Stimulated activated CD4-positive, alpha-beta T cell treated with anti-CD3 and anti-CD28 coated beads, Interleukin-1b, Interleukin-23, amount 100 ng/mL, for 4 hours (primary cell): ENCODE data around the gene MAS1L.
"Not testable (repeated sequence)": the region's sequence is repeated elsewhere in the genome, so short reads cannot be mapped to it uniquely, and the experiment has no call there.

Source experiments
- DNase-seq, 2 donors: peaks; one replicate each; pipeline ENCODE4 v3.0.0-alpha.2; 2020; ENCODE audit warnings: low read depth in 2 of 2

Gene MAS1L

DNA sequence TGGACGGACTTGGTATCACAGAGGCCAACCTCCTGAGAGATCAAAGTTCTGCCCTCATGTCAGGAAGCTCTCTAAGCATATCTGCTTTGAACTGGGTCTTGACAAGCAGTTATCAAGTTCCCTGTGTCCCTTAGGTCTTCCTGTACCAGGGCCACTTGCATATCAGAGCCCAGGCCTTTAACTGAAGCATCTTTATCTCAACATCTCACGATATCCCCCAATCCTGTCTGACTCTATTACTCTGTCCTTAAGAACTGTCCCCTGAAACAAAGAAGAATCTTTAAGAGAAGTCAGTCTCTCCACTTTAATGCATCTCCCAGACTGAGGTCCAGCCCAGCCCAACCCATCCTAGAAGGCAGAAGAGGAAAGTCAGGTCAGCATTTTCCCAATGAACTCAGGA is 8.2 kb downstream of the MAS1L start:
- no peak for DNase-seq

DNA sequence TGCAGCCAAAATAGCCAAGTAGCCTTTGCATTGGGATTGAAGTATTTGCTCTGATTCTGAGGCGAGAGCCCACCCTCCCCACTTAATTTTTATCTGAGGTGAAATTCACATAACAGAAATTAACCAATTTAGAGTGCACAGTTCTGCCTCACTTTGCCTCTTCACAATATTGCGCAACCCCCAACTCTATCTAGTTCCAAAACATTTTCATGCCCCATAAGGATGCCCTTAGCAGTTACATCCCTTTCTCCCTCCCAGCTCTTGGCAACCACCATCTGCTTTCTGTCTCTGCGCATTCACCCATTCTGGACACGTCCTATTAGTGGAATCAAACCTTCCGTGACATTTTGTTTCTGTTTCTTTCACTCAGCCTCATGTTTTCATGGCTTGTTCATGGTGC is 9.0 kb downstream of the MAS1L start:
- DNase-seq = no peak

DNA sequence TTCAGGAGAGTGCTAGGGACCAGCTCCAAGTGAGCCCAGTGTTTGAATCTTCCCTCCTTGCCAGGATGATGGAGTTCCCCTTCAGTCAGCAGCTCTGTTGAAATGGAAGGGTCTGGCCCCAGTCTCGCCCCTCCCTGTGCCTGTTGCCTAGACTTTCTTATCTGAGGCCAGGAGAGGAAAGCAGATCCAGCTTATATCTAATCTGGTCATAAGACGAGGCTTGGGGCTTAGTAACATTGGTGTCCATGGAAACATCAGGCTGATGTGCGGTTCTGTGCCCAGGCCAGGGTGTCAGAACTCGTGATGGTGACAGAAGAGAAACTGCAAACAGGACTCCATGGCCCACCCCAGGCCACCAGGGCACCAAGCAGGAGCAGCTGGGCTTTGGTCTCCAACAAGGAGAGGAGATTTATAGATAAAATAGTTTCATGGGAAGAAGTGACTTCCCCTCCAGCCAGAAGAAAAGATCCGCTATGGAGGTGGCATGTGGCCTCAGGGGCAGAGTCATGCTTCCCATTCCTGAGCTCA is 9.8 kb downstream of the MAS1L start:
- DNase-seq = no peak

DNA sequence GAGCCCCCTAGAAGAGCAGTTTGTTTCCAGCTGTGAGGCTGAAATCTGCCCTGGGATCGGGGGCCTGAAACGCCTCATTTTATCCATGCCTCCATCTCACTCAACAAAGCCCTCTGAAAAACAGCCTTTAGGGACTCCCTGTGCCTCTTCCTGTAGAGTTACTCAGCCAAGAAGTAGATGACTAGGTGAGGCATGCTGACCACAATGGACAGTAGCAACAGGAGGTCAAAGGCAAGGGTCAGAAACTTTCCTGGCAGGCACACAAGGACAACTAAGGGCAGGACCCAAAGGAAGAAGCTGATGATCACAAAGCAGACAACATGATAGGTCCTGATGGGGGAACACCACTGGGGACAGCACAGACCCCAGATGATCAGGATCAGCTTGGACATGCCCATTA is 12.8 kb downstream of the MAS1L start:
- DNase-seq = no peak

DNA sequence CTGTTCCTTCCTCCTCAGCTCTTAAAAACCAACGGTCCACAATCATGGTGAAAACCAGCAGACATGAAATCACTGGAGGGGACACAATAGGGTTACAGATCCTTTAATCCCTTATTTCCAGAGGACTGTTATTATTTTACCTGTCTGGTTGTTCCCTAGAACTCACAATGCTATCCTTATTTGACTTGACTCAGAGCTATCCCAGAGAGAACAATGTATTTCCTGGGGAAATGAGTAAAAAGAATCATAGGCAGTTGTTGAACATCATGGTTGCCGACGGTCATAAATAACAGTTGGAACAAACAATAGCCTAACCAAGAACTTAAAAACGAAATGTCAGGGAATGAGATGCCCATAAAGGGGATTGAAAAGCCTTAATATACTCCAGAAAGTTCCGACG is 21.5 kb downstream of the MAS1L start:
- no peak for DNase-seq

DNA sequence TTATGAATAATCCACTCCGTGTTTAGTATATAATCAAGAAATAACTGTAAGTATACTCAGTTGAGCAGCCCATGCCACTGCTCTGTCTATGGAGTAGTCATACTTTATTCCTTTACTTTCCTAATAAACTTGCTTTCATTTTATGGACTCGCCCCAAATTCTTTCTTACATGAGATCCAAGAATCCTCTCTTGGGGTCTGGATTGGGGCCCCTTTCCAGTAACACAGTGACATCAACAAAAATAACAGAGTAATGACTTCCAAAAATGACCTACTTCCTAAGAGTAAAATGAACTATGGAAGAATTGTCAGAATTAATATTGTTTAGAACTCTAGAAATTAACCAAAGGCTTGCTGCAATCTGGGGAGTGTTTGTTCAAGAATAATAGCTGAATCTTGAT is 22.0 kb downstream of the MAS1L start:
- DNase-seq = no peak

DNA sequence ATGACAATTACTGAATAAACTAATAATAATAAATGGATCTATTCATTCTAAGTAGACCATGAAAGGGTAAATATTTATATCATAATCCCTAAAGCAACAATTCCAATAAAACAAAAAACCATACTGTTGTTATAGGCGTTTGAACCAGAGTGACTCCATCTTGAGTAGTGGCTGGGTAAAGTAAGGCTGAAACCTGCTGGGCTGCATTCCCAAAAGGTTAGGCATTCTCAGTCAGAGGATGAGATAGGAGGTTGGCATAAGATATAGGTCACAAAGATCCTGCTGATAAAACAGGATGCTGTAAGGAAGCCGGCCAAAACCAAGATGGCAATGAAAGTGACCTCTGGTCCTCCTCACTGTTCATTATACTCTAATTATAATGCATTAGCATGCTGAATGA is 22.5 kb downstream of the MAS1L start:
- no peak for DNase-seq

DNA sequence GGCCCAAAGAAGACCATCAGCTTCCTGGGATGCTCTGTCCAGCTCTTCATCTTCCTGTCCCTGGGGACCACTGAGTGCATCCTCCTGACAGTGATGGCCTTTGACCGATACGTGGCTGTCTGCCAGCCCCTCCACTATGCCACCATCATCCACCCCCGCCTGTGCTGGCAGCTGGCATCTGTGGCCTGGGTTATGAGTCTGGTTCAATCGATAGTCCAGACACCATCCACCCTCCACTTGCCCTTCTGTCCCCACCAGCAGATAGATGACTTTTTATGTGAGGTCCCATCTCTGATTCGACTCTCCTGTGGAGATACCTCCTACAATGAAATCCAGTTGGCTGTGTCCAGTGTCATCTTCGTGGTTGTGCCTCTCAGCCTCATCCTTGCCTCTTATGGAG is 25.7 kb downstream of the MAS1L start:
- no peak for DNase-seq

DNA sequence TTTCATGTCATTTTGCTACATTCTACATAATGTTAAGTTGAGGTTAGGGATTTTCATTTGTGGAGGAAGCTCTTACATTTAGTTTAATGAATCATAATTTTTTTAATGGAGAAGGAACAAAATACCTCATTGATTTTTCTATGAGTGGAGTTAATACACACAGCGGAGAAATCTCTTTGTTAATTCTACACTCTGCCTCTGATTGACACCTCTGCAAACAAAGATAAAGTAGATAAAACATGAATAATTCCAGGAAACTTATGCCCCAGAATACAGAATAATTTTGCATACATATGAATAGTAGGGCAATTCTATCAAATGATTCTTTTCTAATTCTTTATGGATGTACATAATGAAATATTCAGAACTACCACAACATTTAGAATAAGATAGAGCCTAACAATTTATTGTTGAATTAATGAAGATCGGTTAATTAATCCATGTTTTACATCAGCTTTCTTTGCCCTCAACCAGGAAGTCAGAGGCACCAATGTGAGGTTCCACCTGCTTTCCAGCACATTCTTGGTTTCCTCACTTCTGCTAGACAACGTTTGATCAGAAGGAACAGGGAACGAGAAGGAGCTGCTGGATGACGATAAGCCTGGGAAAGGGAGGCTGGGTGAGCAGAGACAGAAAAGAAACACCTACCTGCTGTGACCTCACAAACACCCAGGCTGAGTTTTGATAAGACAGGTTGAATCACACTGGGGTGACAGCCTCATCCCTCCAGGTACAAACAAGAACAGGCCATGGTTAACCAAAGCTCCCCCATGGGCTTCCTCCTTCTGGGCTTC is 26.5 kb downstream of the MAS1L start:
- DNase-seq = no peak

DNA sequence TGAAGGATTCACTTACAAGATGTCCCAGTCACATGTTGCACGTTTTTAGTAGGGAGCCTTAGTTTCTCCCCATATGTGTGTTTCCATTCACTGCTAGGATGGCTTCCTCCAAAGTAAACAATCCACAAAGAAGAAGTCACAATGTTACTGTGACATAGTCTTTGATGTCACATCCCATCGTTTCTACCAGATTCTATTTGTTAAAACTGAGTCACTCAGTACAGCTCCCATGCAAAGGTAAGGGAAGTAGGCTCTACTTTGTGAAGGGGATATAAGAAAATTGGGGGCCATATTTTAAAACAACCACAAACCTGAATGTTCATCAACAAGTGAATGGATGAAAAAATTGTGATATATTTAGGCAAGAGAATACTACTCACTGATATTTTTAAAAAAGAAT is 30.8 kb downstream of the MAS1L start, which contains the start of the genes OR11A1 and OR2H1:
TSS of gene OR11A1 (minus strand) at position 101 of the 400 bp plus-strand sequence. CDS start 29,430 bp downstream, outside the sequence.
TSS of gene OR2H1 (plus strand) at position 185 of the 400 bp plus-strand sequence. CDS start 4,615 bp downstream, outside the sequence.
- no peak for DNase-seq

DNA sequence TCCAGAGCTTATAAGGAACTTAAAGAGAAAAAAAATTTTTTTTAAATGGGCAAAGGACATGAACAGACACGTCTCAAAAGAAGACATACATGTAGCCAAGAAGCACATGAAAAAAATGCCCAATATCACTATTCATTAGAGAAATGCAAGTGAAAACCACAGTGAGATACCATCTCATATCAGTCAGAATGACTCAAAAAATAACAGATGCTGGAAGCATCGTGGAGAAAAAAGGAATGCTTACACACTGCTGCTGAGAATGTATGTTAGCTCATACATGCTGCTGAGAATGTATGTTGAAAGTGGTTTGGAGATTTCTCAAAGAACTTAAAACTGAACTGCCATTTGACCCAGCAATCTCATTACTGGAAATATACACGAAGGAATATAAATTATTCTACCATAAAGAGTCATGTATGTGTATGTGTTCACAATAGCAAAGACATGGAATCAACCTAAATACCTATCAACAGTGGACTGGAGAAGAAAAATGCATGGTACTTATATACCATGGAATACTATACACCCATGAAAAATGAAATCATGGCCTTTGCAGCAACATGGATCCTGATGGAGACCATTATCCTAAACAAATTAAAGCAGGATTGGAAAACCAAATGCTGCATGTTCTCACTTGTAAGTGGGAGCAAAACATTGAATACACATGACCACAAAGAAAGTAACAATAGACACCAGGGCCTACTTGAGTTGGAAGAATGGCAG is 36.1 kb downstream of the MAS1L start:
- DNase-seq = no peak

DNA sequence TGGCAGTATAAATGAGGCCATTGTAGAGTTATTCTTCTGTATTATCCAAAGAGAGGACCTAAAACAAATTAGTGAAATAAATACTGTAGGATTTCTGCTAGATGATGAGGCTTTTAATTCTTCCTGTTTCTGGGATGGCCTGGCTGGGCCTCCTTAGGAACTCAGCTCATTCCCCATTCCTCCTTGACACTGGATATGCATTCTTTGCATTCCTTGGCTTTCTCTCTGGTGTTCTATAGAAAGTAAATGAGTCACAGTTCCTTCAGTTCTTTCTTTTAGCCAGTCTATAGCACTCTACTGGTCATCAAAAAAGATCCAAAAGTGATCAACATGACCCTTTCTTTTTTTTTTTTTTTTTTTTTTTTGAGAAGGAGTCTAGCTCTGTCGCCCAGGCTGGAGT is 40.1 kb downstream of the MAS1L start:
- no peak for DNase-seq

DNA sequence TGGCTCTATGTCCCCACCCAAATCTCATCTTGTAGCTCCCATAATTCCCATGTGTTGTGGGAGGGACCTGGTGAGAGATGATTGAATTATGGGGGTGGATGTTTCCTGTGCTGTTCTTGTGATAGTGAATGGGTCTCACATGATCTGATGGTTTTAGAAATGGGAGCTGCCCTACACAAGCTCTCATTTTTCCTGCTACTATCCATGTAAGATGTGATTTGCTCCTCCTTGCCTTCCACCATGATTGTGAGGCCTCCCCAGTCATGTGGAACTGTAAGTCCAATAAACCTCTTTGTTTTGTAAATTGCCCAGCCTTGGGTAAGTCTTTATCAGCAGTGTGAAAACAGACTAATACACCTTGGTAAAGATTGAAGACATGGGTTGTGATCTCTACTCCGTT is 43.7 kb downstream of the MAS1L start:
- DNase-seq = not testable (repeated sequence)

DNA sequence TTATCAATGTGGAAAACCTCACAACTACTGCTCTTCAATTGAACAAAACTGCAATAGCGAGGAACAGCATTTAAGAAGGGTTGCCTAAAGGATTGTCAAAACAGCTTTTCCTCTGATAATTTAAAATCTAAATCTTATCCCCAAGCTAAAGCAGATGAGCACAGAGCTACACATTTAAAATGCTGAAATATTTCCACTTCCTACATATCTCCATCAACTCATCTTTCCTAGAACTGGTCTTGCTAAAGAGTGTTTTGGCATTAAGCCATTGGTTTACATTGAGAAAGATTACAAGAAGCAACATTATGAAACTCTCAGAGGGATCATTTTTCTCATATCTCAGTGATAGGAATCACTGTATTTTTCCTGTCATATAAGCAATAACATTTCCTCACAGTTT is 45.0 kb downstream of the MAS1L start:
- DNase-seq = no peak

DNA sequence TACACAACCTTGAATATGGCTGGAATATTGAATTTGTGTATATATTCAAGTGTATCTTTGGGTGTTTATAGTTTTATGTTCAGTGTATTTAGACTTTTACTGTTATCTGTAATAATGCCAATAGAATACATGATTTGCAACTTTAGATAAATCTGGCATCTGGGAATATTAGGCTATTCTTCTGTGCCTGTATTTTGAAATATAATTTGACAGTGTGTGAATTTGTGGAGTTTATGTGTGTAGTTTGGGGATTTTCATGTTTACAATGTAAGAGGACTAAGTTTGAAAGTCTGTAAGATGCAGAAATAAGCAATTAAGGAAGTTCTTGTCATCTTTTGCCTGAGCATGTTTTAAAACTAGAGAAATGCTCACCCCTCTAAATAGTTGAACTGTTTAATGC is 48.8 kb downstream of the MAS1L start, which contains the start of gene OR10C1:
TSS of gene OR10C1 (plus strand) at position 301 of the 400 bp plus-strand sequence. CDS start 710 bp downstream, outside the sequence.
- no peak for DNase-seq

DNA sequence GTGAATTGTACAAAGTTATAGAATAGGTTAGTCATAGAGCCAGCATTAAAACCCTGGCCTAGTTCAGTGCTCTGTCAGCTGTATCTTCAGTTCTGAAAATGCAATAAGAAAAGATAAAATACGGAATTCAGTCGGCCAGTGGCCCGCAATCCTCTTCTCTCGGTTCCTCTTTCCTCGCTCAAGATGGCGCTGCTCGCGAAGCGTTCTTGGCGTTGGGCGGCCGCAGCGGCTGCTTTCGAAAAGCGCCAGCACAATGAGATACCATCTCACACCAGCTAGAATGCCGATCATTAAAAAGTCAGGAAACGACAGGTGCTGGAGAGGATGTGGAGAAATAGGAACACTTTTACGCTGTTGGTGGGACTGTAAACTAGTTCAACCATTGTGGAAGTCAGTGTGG is 51.0 kb downstream of the MAS1L start:
- DNase-seq = not testable (repeated sequence)
